ENCODE measurements around the gene MTRFR.
"Not testable (repeated sequence)": the region's sequence is repeated elsewhere in the genome, so short reads cannot be mapped to it uniquely, and the experiment has no call there.

The MTRFR gene

DNA sequence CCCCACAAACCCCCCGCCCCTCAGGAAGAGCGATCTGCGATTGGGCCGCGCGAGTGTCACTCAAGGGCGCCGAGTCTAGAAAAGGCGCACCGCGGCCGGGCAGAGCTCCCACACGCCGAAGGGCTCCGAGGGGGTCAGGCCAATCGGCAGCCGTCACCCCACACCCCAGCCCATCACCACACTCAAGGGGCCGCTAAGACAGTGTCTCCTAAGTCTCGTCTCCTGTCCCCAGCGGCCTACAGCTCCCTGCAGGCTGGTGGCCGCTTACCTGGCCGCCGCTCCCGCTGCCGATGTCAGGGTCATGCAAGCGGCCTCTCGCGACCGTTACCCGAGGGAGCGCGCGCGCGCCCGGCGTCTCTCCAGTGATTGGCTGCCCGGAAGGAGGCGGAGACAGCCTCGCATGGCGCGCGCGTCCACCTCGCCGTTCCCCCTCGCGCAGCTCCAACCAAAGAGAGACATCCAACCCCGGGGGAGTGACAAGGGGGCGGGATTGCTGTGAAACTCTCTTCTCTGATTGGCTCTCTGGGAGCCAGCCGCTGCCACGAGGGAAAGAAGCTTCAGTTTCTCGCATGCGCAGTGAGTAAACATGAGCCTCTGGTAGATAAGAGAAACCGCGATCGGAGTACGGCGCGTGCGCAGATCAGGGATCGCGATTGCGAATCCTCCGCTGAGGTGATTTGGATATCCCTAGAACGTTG is at the start of gene MTRFR, which contains the start of gene MPHOSPH9:
Gene MTRFR, plus strand, starts transcription at position 630 of the 698 bp plus-strand sequence. CDS start 20,239 bp downstream, outside the sequence.
Gene MPHOSPH9, minus strand, starts transcription at position 335 of the 698 bp plus-strand sequence. CDS start 2,777 bp downstream, outside the sequence.
- peaks cover 10% of the 10 kb centered on the region for H3K4me1 ChIP-seq (ENCODE audit: control insufficient read depth, insufficient read depth, low read length)
- H3K9ac ChIP-seq (ENCODE audit: low read length) = peak within 1 kb of the TSS; percentile 93
- H3K27me3 ChIP-seq (ENCODE audit: control insufficient read depth, insufficient read depth, low read length) = no peaks in the 10 kb centered on the region
- H3K27ac ChIP-seq (ENCODE audit: low read depth, low read length) = peak within 1 kb of the TSS; percentile 95
- peak within 1 kb of the TSS; percentile 92 for H3K4me3 ChIP-seq (ENCODE audit: low read length)
- no peaks in the 10 kb centered on the region for H3K36me3 ChIP-seq (ENCODE audit: control insufficient read depth, insufficient read depth, low read length)

DNA sequence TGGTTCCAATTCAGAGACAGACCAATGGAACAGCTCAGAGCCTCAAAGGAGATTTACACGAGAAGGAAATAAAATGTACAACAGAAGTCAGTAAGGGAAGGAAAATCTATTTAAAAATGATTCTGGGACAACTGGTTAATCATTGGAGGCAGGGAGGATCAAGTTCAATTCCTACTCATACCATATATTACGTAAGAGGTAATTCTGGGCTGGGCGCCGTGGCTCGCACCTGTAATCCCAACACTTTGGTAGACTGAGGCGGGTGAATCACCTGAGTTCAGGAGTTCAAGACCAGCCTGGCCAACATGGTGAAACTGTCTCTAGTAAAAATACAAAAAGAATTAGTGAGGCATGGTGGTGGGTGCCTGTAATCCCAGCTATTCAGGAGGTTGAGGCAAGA is 45.6 kb upstream of the MTRFR start:
- H3K27ac ChIP-seq (ENCODE audit: low read depth, low read length) = no peak overlapping the region
- peaks cover 13% of the 10 kb centered on the region for H3K36me3 ChIP-seq (ENCODE audit: control insufficient read depth, insufficient read depth, low read length)
- no peaks in the 10 kb centered on the region for H3K27me3 ChIP-seq (ENCODE audit: control insufficient read depth, insufficient read depth, low read length)
- H3K9ac ChIP-seq (ENCODE audit: low read length) = no peak overlapping the region
- H3K4me3 ChIP-seq (ENCODE audit: low read length) = no peak overlapping the region
- H3K4me1 ChIP-seq (ENCODE audit: control insufficient read depth, insufficient read depth, low read length) = no peaks in the 10 kb centered on the region

DNA sequence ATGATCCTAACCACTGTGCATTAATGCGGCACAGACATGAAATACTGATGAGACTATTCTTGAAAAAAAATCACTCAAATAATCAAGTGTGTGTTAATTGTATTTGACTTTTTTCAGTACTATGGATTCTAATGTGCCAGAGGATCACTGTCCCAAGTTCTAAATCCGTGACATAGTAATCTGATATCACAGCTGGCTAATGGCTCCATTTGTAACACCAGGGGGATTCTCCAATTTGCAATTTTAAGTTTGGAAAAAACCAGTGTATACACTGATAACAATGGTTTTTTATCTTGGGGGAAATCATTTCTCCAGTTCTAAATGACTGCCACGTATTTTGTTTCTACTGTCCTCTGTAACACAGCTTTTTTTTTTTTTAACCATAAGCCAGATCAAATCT is 33.3 kb upstream of the MTRFR start:
- no peak overlapping the region for H3K9ac ChIP-seq (ENCODE audit: low read length)
- H3K4me3 ChIP-seq (ENCODE audit: low read length) = no peak overlapping the region
- H3K4me1 ChIP-seq (ENCODE audit: control insufficient read depth, insufficient read depth, low read length) = no peaks in the 10 kb centered on the region
- H3K27ac ChIP-seq (ENCODE audit: low read depth, low read length) = no peak overlapping the region
- H3K27me3 ChIP-seq (ENCODE audit: control insufficient read depth, insufficient read depth, low read length) = no peaks in the 10 kb centered on the region
- H3K36me3 ChIP-seq (ENCODE audit: control insufficient read depth, insufficient read depth, low read length) = no peaks in the 10 kb centered on the region

GRCh38 chr12:123200414-123200813 is 32.8 kb upstream of the MTRFR start:
- Histone ChIP-seq H3K9ac (ENCODE audit: low read length) (no peak overlapping the region), H3K27me3 (ENCODE audit: control insufficient read depth, insufficient read depth, low read length) (no peaks in the 10 kb centered on the region), H3K36me3 (ENCODE audit: control insufficient read depth, insufficient read depth, low read length) (no peaks in the 10 kb centered on the region), H3K4me3 (ENCODE audit: low read length) (no peak overlapping the region), H3K4me1 (ENCODE audit: control insufficient read depth, insufficient read depth, low read length) (no peaks in the 10 kb centered on the region), H3K27ac (ENCODE audit: low read depth, low read length) (no peak overlapping the region)

GRCh38 chr12:123206794-123207193 is 26.4 kb upstream of the MTRFR start:
- H3K9ac ChIP-seq (ENCODE audit: low read length); H3K36me3 ChIP-seq (ENCODE audit: control insufficient read depth, insufficient read depth, low read length); H3K27ac ChIP-seq (ENCODE audit: low read depth, low read length); H3K4me1 ChIP-seq (ENCODE audit: control insufficient read depth, insufficient read depth, low read length); H3K4me3 ChIP-seq (ENCODE audit: low read length); H3K27me3 ChIP-seq (ENCODE audit: control insufficient read depth, insufficient read depth, low read length): not testable (repeated sequence)

DNA sequence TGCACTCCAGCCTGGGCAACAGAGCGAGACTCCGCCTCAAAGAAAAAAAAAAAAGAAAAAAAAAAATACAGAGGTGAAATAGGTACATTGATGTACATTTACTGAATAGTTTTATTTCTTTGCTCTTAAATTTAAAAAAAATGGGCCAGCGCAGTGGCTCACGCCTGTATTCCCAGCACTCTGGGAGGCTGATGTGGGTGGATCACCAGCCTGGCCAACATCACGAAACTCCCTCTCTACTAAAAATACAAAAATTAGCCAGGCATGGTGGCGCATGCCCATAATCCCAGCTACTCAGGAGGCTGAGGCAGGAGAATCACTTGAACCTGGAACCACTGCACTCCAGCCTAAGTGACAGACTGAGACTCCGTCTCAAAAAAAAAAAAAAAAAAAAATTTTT is 25.4 kb upstream of the MTRFR start:
- not testable (repeated sequence) for H3K4me3 ChIP-seq (ENCODE audit: low read length); H3K27ac ChIP-seq (ENCODE audit: low read depth, low read length); H3K27me3 ChIP-seq (ENCODE audit: control insufficient read depth, insufficient read depth, low read length); H3K36me3 ChIP-seq (ENCODE audit: control insufficient read depth, insufficient read depth, low read length); H3K4me1 ChIP-seq (ENCODE audit: control insufficient read depth, insufficient read depth, low read length); H3K9ac ChIP-seq (ENCODE audit: low read length)

DNA sequence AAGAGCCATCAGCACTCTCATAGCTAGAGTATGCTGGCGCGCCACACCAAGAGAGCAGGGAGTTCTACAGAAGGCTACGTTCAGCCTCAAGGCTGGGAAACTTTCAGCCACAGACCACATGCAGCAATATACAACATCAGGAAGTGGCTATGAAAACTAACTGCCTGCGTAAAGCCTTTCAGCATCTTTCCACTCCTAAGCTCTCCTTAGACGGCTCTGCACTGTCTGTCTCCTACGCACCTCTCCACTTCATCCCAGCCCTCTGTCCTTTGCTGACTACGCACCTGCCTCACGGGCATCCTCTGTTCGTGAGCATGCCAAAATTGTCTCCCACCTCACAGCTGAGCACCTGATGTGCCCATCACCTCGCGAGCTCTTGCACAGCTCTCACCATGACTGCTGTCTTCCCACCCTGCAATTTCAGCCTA is 10.0 kb upstream of the MTRFR start:
- no peaks in the 10 kb centered on the region for H3K27me3 ChIP-seq (ENCODE audit: control insufficient read depth, insufficient read depth, low read length)
- no peak overlapping the region for H3K9ac ChIP-seq (ENCODE audit: low read length)

GRCh38 chr12:123225443-123225842 is 7.8 kb upstream of the MTRFR start:
- no peak overlapping the region for H3K4me3 ChIP-seq (ENCODE audit: low read length)
- no peak overlapping the region for H3K9ac ChIP-seq (ENCODE audit: low read length)
- no peak overlapping the region for H3K27ac ChIP-seq (ENCODE audit: low read depth, low read length)
- no peaks in the 10 kb centered on the region for H3K27me3 ChIP-seq (ENCODE audit: control insufficient read depth, insufficient read depth, low read length)
- no peaks in the 10 kb centered on the region for H3K4me1 ChIP-seq (ENCODE audit: control insufficient read depth, insufficient read depth, low read length)
- H3K36me3 ChIP-seq (ENCODE audit: control insufficient read depth, insufficient read depth, low read length) = peaks cover 3% of the 10 kb centered on the region

More for the DNA sequence above, 10.0 kb upstream of the MTRFR start:
- H3K36me3 ChIP-seq (ENCODE audit: control insufficient read depth, insufficient read depth, low read length) = peaks cover 3% of the 10 kb centered on the region
- H3K4me1 ChIP-seq (ENCODE audit: control insufficient read depth, insufficient read depth, low read length) = no peaks in the 10 kb centered on the region
- H3K4me3 ChIP-seq (ENCODE audit: low read length) = no peak overlapping the region
- no peak overlapping the region for H3K27ac ChIP-seq (ENCODE audit: low read depth, low read length)

GRCh38 chr12:123227581-123228258 is 5.5 kb upstream of the MTRFR start:
- no peak overlapping the region for H3K4me3 ChIP-seq (ENCODE audit: low read length)
- no peak overlapping the region for H3K27ac ChIP-seq (ENCODE audit: low read depth, low read length)
- H3K4me1 ChIP-seq (ENCODE audit: control insufficient read depth, insufficient read depth, low read length) = peaks cover 5% of the 10 kb centered on the region
- no peak overlapping the region for H3K9ac ChIP-seq (ENCODE audit: low read length)
- H3K27me3 ChIP-seq (ENCODE audit: control insufficient read depth, insufficient read depth, low read length) = no peaks in the 10 kb centered on the region
- no peaks in the 10 kb centered on the region for H3K36me3 ChIP-seq (ENCODE audit: control insufficient read depth, insufficient read depth, low read length)

GRCh38 chr12:123229051-123229450 is 4.2 kb upstream of the MTRFR start:
- Histone ChIP-seq H3K9ac (ENCODE audit: low read length) (no peak overlapping the region), H3K27me3 (ENCODE audit: control insufficient read depth, insufficient read depth, low read length) (no peaks in the 10 kb centered on the region), H3K4me3 (ENCODE audit: low read length) (no peak overlapping the region)

DNA sequence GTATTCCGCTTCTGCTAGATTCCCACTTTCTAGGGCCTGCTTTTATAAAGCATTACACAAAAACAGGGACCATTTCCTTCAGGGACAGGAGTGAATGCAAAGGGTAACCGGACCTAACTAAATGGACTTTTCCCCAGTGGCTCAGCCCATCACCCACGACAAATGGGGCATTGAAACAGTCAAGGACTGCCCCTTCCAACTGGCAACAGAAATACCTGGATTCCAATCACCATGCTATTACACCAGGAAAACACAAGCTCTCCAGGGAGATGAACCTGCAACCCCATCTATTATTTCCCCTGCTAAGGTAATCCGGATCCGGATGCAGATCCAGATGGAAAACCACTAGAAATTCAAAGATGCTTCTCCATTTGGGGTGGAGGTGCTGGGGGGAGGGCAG is 1.3 kb upstream of the MTRFR start:
- no peaks in the 10 kb centered on the region for H3K27me3 ChIP-seq (ENCODE audit: control insufficient read depth, insufficient read depth, low read length)
- H3K27ac ChIP-seq (ENCODE audit: low read depth, low read length) = peak overlapping the region; percentile 95
- peaks cover 10% of the 10 kb centered on the region for H3K4me1 ChIP-seq (ENCODE audit: control insufficient read depth, insufficient read depth, low read length)
- H3K9ac ChIP-seq (ENCODE audit: low read length) = peak overlapping the region; percentile 80
- H3K36me3 ChIP-seq (ENCODE audit: control insufficient read depth, insufficient read depth, low read length) = no peaks in the 10 kb centered on the region
- H3K4me3 ChIP-seq (ENCODE audit: low read length) = peak overlapping the region; percentile 76

More at GRCh38 chr12:123229051-123229450, 4.2 kb upstream of the MTRFR start:
- Histone ChIP-seq H3K27ac (ENCODE audit: low read depth, low read length) (no peak overlapping the region), H3K4me1 (ENCODE audit: control insufficient read depth, insufficient read depth, low read length) (peaks cover 8% of the 10 kb centered on the region), H3K36me3 (ENCODE audit: control insufficient read depth, insufficient read depth, low read length) (no peaks in the 10 kb centered on the region)

DNA sequence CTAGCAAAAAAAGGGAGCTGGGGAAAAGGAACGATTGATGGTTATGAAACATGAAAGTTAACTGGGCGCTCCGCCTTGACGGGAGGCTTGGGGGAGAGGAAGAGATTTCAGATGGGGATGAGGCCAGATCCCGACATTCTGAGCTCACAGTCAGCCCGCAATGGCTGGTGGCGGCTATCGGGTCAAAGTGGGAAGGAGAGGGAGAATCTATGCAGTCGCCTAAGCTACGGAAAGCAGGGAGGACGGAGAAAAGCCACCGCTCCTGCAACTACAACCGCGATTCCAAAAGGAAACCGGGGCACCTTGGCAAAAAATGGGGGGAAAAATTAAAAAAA is 797 bp upstream of the MTRFR start:
- Histone ChIP-seq H3K36me3 (ENCODE audit: control insufficient read depth, insufficient read depth, low read length) (no peaks in the 10 kb centered on the region), H3K27me3 (ENCODE audit: control insufficient read depth, insufficient read depth, low read length) (no peaks in the 10 kb centered on the region), H3K4me3 (ENCODE audit: low read length) (peak overlapping the region; percentile 76), H3K4me1 (ENCODE audit: control insufficient read depth, insufficient read depth, low read length) (peaks cover 10% of the 10 kb centered on the region), H3K9ac (ENCODE audit: low read length) (peak overlapping the region; percentile 80), H3K27ac (ENCODE audit: low read depth, low read length) (peak overlapping the region; percentile 95)
